GM12801 (cell line): ENCODE data around the gene ATF7.

Experiments
- CTCF ChIP-seq: IDR thresholded peaks from one replicate; pipeline ENCODE4 v1.5.1; 2011; ENCODE audit warnings: control low read depth; ENCODE audit not compliant: insufficient read length; ENCODE audit errors: extremely low read depth

The ATF7 gene

GRCh38 chr12:53602176-53602864 is 23.9 kb downstream of the ATF7 start:
- no peak for TF ChIP-seq CTCF

GRCh38 chr12:53601296-53601847 is 24.8 kb downstream of the ATF7 start:
- TF ChIP-seq CTCF: no peak

- no peak for TF ChIP-seq CTCF
Measured at GRCh38 chr12:53600490-53601295, 25.5 kb downstream of the ATF7 start.

GRCh38 chr12:53599579-53599978 is 26.6 kb downstream of the ATF7 start:
- TF ChIP-seq CTCF: no peak

- TF ChIP-seq CTCF: no peak
Measured at GRCh38 chr12:53596920-53597363, 29.2 kb downstream of the ATF7 start.

GRCh38 chr12:53594897-53595615 is 31.1 kb downstream of the ATF7 start:
- no peak for TF ChIP-seq CTCF

- no peak for TF ChIP-seq CTCF
Measured at GRCh38 chr12:53593707-53594106, 32.5 kb downstream of the ATF7 start.
